Tibial nerve (tissue), 4 donors: Measurements from ENCODE around the gene PTCRA. TPM values are rescaled to one million over a fixed set of nuclear protein-coding genes. Genes with fewer than 3 reads are reported as not detected.

Experiments
- DNase-seq, 2 donors: peaks; one replicate each; pipeline ENCODE4 v3.0.0-alpha.2; 2019; ENCODE audit warnings: low spot score in 2 of 2
- H3K27ac ChIP-seq, 4 donors: fragments of 200-600 bp; sonication (generic) in 3 of 4; one replicate each; pipeline ENCODE4 v1.5.1; 2017 to 2019; ENCODE audit warnings: mild to moderate bottlenecking in 1 of 4
- H3K27me3 ChIP-seq, 2 donors: fragments of 200-600 bp; sonication (generic) in 1 of 2; one replicate each; pipeline versions ENCODE4 v1.5.1 to v1.6.0; 2017 to 2019
- H3K36me3 ChIP-seq, 3 donors: fragments of 200-600 bp; sonication (generic); one replicate each; pipeline ENCODE4 v1.5.1; 2018 to 2019
- H3K4me1 ChIP-seq, 4 donors: fragments of 200-600 bp; sonication (generic) in 3 of 4; one replicate each; pipeline ENCODE4 v1.5.1; 2017 to 2019
- H3K4me3 ChIP-seq, 4 donors: fragments of 200-600 bp; sonication (generic) in 3 of 4; one replicate each; pipeline ENCODE4 v1.5.1; 2017 to 2019; ENCODE audit warnings: mild to moderate bottlenecking in 1 of 4, moderate library complexity in 1 of 4
- H3K9me3 ChIP-seq, 4 donors: fragments of 200-600 bp; sonication (generic) in 3 of 4; one replicate each; pipeline ENCODE4 v1.5.1; 2017 to 2019
- EP300 ChIP-seq, 2 donors: sonication (generic); formaldehyde crosslinking; IDR thresholded peaks; one replicate each; pipeline ENCODE4 v1.6.1; 2017; ENCODE audit warnings: antibody characterized with exemption in 2 of 2, mild to moderate bottlenecking in 1 of 2
- POLR2A ChIP-seq, 2 donors: fragments of 450-650 bp; IDR thresholded peaks; one replicate each; pipeline ENCODE4 v1.6.1; 2017; ENCODE audit warnings: antibody characterized with exemption in 2 of 2, mild to moderate bottlenecking in 2 of 2, moderate library complexity in 2 of 2
- WGBS, 2 donors: methylation state at CpG; one replicate each; pipeline ENCODE4 v1.1.5; 2018; 5-methylcytosine and 5-hydroxymethylcytosine counted together
- total RNA-seq, 4 donors: library from RNA; depleted of rRNA; stranded (reverse); fragments of >200 nt; gene quantifications; one replicate each; pipeline ENCODE4 v1.1.0, GENCODE V29; 2016
- TF ChIP-seq, protein P1 (sequence below), 5 experiments: fragments of 200-600 bp in 3 of 5; fragments of 450-650 bp in 2 of 5; sonication (generic) in 3 of 5; IDR thresholded peaks; one replicate each; pipeline ENCODE4 v1.5.1; 2016 to 2019; ENCODE audit warnings: antibody characterized with exemption in 5 of 5, mild to moderate bottlenecking in 3 of 5, moderate library complexity in 2 of 5

The PTCRA gene
- total RNA-seq, 4 donors from 2014 or later = not detected

DNA sequence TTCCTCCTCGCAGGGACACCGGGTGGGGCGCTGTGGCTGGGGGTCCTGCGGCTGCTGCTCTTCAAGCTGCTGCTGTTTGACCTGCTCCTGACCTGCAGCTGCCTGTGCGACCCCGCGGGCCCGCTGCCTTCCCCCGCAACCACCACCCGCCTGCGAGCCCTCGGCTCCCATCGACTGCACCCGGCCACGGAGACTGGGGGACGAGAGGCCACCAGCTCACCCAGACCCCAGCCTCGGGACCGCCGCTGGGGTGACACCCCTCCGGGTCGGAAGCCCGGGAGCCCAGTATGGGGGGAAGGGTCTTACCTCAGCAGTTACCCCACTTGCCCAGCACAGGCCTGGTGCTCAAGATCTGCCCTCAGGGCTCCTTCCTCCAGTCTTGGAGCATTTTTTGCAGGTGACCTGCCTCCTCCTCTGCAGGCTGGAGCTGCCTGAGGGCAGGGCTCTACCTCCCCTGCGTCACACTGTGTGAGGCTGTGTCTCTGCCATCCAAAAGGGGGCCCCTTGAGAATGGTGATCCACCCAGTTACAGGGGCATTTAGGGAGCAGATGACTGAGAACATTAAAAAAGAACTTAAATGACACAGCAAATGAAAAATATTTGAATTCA lies 9.5 kb downstream of the PTCRA start:
- peaks cover 0 to 12% (median 2%) of the 10 kb centered on the region in 4 donors for H3K4me1 ChIP-seq
- 27 to 39% methylated on average over 17 to 21 of the region's 23 CpGs for WGBS, 2 donors
- TF ChIP-seq POLR2A (IDR thresholded peaks at IDR 0.05) = no peak
- TF ChIP-seq EP300 (IDR thresholded peaks at IDR 0.05) = no peak
- TF ChIP-seq, protein P1, sequence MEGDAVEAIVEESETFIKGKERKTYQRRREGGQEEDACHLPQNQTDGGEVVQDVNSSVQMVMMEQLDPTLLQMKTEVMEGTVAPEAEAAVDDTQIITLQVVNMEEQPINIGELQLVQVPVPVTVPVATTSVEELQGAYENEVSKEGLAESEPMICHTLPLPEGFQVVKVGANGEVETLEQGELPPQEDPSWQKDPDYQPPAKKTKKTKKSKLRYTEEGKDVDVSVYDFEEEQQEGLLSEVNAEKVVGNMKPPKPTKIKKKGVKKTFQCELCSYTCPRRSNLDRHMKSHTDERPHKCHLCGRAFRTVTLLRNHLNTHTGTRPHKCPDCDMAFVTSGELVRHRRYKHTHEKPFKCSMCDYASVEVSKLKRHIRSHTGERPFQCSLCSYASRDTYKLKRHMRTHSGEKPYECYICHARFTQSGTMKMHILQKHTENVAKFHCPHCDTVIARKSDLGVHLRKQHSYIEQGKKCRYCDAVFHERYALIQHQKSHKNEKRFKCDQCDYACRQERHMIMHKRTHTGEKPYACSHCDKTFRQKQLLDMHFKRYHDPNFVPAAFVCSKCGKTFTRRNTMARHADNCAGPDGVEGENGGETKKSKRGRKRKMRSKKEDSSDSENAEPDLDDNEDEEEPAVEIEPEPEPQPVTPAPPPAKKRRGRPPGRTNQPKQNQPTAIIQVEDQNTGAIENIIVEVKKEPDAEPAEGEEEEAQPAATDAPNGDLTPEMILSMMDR (IDR thresholded peaks at IDR 0.05) = no peak
- H3K4me3 ChIP-seq = no peak overlapping the region
- peaks cover 3 to 23% of the 10 kb centered on the region in 2 donors for H3K27me3 ChIP-seq
- no peak overlapping the region for H3K27ac ChIP-seq
- no peaks in the 10 kb centered on the region for H3K36me3 ChIP-seq
- H3K9me3 ChIP-seq = no peaks in the 10 kb centered on the region
- no peak for DNase-seq

DNA sequence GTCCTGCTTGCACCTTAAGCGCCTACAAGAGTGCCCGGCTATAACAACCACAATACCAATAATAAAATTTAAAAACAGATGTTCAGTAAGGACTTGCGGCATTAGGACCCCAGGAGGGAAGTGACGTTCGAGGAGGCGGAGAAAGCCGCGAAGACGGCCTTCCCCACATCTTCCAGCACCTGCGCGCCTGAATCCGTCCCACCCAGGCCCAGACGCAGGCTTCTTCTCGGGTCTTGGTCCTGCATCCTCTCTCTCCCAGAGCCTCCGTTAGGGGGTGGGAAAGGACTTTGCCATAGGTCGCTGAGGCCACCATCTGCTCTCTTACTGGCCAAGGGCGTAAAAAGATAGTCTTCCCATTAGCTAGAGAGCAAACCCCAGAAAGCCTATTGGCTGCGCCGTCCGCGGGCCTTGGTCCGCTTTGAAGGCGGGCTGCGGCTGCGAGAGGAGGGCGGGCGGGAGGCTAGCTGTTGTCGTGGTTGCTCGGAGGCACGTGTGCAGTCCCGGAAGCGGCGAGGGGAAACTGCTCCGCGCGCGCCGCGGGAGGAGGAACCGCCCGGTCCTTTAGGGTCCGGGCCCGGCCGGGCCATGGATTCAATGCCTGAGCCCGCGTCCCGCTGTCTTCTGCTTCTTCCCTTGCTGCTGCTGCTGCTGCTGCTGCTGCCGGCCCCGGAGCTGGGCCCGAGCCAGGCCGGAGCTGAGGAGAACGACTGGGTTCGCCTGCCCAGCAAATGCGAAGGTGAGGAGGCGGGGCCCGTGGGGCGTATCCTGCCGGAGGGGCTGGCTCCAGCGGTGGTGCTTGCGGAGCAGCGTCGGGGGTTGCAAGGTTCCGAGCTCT lies 13.3 kb downstream of the PTCRA start, which contains the start of gene CNPY3:
Gene CNPY3 (plus strand): TSS at position 495 of the 835 bp plus-strand sequence. CDS start 91 bp downstream, at position 586.
- DNase-seq = peak; percentile 84 to 86
- TF ChIP-seq POLR2A (IDR thresholded peaks at IDR 0.05) (peak in 1 of 2 donors; percentile 53), EP300 (IDR thresholded peaks at IDR 0.05) (peak; percentile 25 to 84)
- TF ChIP-seq, protein P1 (IDR thresholded peaks at IDR 0.05) = peak in 3 of 5 experiments; percentile 10 to 53 (median 50)
- Histone ChIP-seq H3K27ac (peak within 1 kb of the TSS; percentile 85 to 96 (median 90)), H3K36me3 (peaks cover 0 to 4% (median under 1%) of the 10 kb centered on the region in 3 donors), H3K27me3 (peaks cover 3 to 17% of the 10 kb centered on the region in 2 donors), H3K9me3 (no peaks in the 10 kb centered on the region), H3K4me3 (peak within 1 kb of the TSS; percentile 65 to 88 (median 84)), H3K4me1 (peaks cover 0 to 40% (median 22%) of the 10 kb centered on the region in 4 donors)
- WGBS, 2 donors = 0 to 1% methylated on average over 33 to 35 of the region's 63 CpGs

DNA sequence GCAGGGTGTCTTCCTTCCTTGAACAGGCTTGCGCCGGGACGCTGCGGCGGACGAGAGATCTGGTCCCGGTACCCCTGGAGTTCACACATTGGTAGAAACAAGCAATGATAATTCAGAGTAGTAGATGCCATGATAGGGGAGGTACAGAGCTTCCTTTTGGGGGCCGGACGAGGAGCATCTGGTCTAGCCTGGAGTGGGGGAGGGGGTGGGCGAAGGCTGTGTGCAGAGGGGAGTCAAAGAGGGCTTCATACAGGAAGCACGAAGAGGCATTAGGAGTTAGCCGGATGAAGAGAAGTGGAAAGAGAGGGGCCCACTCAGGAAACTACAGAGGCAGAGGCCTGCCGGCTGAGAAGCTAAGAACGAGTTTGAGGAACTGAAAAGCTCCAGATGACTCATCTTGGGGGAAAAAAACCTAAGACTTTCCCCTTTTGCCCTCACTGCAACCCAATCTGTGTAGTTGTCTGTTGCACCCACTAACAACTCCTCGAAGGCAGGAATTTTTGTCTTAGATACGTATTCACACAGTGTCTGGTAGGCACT lies 14.0 kb downstream of the PTCRA start:
- peaks cover 0 to 40% (median 22%) of the 10 kb centered on the region in 4 donors for H3K4me1 ChIP-seq
- peak in 1 of 2 donors; percentile 13 for DNase-seq
- no peaks in the 10 kb centered on the region for H3K9me3 ChIP-seq
- H3K36me3 ChIP-seq = peaks cover 0 to 11% (median 8%) of the 10 kb centered on the region in 3 donors
- peak overlapping the region; percentile 85 to 96 (median 90) for H3K27ac ChIP-seq
- TF ChIP-seq POLR2A (IDR thresholded peaks at IDR 0.05) (no peak), EP300 (IDR thresholded peaks at IDR 0.05) (no peak)
- TF ChIP-seq, protein P1 (IDR thresholded peaks at IDR 0.05) = no peak
- H3K4me3 ChIP-seq = peak overlapping the region; percentile 65 to 88 (median 84)
- WGBS, 2 donors = 1 to 2% methylated on average over 16 of the region's 16 CpGs
- peaks cover 2 to 10% of the 10 kb centered on the region in 2 donors for H3K27me3 ChIP-seq

DNA sequence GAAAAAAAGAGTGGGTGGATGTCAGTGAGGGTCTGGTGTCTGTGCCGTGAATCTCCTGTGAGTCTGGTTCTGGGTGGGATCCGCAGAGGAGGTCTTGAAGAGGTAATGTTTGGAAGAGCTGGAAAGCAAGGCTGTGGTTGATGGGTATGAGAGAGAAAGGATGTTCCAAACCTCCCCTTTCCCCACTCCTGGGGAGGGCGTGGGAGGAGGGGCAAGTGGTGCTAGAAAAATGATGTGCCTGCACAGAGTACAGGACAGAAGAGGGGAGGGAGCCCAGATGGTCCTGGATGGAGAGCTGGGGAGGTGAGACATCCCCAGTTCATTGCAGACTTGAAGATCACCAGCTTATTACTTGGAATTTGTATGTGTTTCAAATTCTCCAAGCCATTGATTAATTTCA lies 16.6 kb downstream of the PTCRA start:
- H3K4me1 ChIP-seq = peaks cover 0 to 40% (median 22%) of the 10 kb centered on the region in 4 donors
- no peak for DNase-seq
- no peak overlapping the region for H3K4me3 ChIP-seq
- H3K9me3 ChIP-seq = no peaks in the 10 kb centered on the region
- H3K27ac ChIP-seq = peak overlapping the region in 1 of 4 donors; percentile 32
- H3K36me3 ChIP-seq = peaks cover 0 to 36% (median 20%) of the 10 kb centered on the region in 3 donors
- 83 to 86% methylated on average over 3 of the region's 3 CpGs for WGBS, 2 donors
- no peaks in the 10 kb centered on the region for H3K27me3 ChIP-seq
- TF ChIP-seq, protein P1 (IDR thresholded peaks at IDR 0.05) = no peak
- TF ChIP-seq POLR2A (IDR thresholded peaks at IDR 0.05) (no peak), EP300 (IDR thresholded peaks at IDR 0.05) (no peak)
